Smooth muscle cell of the brain vasculature (primary cell): ENCODE measurements around the gene FEM1A.
"Not testable (repeated sequence)": the region's sequence is repeated elsewhere in the genome, so short reads cannot be mapped to it uniquely, and the experiment has no call there.

Experiments used
- DNase-seq: peaks from one replicate; pipeline ENCODE4 v3.0.0-alpha.2; 2012; ENCODE audit warnings: low read depth, low spot score

The FEM1A gene, protein sequence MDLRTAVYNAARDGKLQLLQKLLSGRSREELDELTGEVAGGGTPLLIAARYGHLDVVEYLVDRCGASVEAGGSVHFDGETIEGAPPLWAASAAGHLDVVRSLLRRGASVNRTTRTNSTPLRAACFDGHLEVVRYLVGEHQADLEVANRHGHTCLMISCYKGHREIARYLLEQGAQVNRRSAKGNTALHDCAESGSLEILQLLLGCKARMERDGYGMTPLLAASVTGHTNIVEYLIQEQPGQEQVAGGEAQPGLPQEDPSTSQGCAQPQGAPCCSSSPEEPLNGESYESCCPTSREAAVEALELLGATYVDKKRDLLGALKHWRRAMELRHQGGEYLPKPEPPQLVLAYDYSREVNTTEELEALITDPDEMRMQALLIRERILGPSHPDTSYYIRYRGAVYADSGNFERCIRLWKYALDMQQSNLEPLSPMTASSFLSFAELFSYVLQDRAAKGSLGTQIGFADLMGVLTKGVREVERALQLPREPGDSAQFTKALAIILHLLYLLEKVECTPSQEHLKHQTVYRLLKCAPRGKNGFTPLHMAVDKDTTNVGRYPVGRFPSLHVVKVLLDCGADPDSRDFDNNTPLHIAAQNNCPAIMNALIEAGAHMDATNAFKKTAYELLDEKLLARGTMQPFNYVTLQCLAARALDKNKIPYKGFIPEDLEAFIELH

DNA sequence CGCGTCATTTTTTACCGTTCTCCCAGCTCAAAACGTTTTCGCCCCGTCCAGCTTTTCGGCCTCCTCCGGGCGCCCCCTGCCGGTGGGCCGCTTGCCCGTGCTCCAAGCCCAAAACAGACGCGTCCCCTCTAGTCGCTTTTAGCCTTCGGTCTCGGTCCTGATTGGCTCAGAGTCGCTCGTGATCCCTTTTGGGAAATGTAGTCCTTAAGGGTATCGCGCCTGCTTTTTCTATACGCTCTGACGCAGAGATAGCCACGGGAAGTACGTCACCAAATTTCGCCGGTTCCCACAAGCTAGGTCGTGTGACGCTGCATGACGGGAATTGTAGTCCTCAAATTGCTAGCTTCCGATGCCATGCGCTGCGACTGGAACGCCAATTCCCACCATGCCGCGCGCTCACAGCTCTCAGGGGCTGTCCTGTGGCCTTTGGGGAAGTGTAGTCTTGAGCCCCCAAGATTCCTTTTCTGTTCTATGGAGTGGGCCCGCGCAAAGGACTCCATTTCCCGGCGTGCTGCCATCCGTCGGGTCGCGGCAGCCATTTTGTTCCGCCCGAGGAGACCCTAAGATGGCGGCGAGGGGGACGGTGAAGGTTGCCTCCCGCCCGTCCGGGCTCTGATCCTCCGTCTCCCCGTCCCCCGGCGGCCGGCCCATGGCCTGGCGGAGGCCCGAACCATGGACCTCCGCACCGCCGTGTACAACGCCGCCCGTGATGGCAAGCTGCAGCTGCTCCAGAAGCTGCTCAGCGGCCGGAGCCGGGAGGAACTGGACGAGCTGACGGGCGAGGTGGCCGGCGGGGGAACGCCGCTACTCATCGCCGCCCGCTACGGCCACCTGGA is at the start of gene FEM1A:
TSS of gene FEM1A (plus strand) at position 552 of the 836 bp plus-strand sequence. CDS start at position 673, 121 bp downstream.
- DNase-seq = peak; percentile 100

DNA sequence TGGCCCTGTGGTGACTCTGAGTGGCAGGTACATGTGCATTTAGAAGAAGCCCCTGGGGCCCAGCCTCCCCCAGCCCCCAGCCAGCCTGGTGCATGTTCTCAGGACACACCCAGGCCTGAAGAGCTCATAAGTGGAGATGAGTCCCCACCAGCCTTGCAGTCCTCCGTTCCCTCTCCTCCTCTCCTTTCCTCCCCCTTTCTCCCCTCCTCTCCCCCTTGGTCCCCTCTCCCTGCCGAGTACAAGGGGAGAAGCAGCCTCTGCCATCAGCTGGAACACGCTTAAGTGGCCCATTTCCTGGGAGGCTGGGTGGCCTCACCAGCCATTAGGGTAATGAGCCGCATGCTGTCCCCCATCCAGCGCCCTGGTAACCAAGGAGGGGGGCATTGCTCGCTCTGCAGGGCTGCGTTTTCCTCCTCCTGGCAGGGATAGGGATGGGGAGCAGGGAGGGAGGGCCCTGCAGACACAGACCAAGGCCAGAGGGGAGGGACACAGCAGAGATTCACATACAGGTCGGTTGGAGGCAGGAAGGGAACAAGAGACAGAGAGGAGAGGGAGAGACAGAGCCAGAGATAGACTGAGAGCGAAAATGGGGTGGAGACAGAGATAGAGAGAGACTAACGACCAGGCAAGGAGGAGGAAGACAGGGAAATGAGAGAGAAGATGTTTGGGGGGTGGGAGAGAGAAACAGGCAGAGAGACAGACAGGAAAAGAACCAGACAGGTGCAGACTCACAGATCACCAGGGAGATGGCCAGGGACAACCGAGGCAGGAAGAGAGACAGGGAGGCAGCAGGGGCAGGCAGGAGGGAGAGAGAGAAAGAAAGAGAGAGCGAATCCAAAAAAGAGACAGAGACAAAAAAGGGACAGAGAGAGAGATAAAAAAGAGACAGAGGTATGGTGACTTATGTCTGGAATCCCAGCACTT is 48.5 kb upstream of the FEM1A start:
- no peak for DNase-seq

DNA sequence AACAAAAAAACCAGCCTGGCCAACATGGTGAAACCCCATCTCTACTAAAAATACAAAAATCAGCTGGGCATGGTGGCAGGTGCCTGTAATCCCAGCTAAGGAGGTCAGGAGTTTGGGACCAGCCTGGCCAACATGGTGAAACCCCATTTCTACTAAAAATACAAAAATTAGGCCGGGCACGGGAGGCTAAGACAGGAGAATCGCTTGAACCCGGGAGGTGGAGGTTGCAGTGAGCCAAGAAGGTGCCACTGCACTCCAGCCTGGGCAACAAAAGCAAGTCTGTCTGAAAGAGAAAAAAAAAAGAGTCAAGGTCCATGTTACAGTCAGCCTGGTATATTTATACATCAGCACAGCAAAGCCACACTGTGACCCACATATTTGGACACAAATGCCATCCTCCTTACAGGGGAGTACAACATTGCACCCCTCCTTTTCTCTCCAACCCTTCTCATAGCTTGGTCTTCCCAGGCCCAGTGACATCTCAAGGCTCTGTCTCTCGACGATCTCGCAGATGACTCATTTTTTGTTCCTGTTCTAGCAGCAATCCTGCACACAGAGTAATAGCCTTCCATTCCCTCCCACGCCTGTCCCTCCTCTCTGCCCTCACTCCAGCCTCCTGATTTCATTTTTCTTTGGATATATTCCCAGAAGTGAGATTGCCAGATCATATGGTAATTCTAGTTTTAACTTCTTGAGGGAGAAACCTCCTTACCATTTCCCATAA is 46.9 kb upstream of the FEM1A start:
- DNase-seq = no peak

DNA sequence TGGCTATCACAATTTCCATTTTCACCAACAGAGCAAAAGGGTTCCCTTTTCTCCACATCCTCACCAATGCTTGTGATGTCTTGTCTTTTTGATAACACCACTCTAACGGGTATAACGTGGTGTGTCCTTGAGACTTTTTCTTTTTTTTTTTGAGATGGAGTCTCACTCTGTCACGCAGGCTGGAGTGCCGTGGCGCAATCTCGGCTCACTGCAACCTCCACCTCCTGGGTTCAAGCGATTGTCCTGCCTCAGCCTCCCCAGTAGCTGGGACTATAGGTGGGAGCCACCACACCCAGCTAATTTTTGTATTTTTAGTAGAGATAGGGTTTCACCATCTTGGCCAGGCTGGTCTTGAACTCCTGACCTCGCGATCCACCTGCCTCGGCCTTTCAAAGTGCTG is 46.4 kb upstream of the FEM1A start:
- not testable (repeated sequence) for DNase-seq

DNA sequence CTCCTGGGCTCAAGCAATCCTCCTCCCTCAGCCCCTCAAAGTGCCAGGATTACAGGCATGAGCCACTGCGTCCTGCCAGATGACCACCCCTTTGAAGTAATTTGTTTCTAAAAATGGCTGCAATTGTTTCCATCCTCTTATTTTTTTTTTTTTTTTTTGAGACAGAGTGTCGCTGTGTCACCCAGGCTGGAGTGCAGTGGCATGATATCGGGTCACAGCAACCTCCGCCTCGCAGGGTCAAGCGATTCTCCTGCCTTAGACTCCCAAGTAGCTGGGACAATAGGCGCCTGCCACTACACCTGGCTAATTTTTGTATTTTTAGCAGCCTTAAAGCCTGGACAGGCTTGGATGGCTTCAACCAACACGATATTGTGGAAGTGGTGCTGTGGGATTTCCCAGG is 45.5 kb upstream of the FEM1A start:
- DNase-seq = no peak

DNA sequence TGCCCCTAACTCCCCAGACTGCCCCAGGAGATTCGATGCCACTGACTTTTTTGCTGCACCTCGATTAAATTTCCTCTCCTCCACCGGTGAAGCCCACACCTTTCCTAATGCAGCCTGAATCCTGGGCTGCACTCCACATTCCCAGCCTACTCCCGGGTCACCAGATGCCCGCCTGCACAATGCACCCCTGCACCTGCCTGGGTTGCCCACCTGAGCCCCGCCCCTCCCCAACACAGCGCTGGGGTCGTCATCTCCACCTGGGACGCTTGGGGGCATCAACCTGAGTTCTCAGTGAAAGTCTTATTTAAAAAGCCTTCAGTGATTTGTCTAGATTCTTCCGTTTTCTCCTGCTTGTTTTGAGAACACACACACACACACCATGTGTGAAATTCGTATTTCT is 43.3 kb upstream of the FEM1A start:
- no peak for DNase-seq

DNA sequence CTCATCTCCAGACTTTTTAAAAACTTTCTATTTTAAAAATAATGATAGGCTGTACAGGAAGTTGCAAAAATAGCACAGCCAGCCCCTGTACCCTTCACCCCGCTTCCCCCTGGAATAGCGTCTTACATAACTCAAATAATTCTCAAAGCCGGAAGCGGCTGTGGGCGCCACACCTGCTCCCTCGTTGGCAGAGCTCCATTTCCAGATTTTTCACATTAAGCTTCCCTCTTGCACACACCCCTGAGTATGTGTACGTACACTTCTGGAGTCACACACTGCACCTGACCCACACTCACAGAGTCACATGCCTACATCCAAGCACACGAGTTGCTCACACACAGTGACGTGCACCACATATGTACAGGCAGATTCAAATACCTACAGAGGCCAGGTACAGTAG is 42.9 kb upstream of the FEM1A start:
- DNase-seq = no peak

DNA sequence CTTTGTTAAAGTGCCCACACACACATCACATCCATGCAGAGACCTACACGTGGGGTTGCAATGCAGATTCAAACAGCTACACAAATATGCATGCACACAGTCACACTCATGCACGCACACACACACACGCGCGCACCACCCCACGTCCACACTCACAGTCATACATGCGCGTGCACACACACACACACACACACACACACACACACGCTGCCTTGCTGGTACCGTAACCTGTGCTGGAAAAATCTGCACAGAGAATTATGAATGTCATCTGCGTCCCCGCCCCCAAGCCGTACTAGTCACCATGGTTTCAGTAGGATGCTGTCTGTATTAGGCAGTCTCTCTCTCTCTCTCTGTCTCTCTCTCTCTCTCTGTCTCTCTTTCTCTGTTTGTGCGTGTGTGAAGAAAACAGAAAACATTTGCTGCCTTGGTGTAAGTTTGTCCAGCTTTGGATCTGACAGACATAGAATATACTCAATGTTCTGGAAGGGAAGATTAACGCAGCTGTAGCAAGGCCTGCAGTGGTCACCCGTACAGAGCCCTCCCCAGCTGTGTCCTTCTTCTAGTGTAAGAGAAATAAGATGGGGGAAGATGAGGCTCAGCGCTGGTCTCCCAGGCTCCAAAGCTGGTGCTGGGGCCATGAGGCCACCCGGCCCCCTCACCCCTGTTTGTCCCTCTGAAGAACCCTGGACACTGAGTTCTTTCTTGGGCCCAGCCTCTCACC is 41.5 kb upstream of the FEM1A start:
- no peak for DNase-seq

DNA sequence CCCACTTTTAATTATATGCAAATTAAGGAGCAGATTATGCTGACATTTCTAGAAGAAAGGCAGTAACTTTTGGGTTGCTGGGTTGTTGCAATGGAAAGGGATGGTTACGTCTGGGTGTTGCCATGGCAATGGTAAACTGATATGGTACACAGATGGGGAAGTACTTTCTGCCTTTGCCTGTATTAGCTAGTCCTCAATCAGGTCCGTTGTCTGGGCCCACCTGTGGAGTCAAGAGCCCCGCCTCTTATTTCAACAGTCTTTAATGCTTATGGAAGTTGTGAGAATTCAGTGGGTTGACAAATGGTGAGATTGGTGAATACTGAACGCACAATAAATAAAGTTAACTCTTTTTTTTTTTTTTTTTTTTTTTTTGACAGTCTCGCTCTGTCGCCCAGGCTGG is 37.3 kb upstream of the FEM1A start:
- DNase-seq = no peak

DNA sequence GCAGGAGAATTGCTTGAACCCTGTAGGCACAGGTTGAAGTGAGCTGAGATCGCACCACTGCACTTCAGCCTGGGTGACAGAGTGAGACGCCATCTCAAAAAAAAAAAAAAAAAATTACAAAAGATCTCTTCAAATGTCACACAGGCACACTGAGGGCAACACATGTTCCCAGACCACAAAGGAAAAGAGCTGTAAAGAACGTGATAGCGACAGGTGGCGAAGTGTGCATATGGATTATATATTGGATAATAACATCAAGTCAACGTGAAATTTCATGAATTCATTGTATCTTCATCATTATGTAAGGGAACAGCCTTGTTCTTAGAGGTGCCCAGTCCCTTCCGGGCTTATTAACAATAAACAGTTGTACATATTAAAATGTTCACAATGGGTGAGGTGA is 36.1 kb upstream of the FEM1A start:
- no peak for DNase-seq

DNA sequence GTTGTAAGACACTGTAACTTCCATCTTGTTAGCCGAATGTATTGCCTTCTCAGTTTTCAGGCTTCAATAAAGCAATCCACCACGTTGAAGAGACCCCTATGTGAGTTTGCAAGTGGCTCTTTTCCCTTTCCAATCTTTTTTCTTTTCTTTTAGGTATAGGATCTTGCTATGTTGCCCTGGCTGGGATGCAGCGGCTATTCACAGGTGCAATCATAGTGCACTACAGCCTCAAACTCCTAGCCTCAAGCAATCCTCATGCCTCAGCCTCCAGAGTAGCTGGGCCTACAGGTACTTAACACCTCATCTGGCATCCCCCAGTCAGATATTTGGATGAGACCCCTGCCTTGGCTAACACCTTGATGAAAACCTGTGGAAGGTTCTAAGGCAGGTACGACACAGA is 33.5 kb upstream of the FEM1A start:
- DNase-seq = no peak

DNA sequence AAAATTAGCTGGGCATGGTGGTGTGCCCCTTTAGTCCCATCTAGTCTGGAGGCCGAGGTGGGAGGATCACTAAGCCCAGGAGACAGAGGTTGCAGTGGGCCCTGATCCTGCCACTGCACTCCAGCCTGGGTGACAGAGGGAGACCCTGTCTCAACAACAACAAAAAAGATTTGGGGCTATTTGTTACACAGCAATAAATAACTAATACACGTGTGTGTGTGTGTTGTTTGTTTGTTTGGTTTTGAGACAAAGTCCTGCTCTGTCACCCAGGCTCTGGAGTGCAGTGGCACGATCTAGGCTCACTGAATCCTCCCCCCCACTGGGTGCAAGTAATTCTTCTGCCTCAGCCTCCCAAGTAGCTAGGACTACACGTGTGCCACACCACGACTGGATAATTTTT is 32.9 kb upstream of the FEM1A start:
- DNase-seq = no peak

DNA sequence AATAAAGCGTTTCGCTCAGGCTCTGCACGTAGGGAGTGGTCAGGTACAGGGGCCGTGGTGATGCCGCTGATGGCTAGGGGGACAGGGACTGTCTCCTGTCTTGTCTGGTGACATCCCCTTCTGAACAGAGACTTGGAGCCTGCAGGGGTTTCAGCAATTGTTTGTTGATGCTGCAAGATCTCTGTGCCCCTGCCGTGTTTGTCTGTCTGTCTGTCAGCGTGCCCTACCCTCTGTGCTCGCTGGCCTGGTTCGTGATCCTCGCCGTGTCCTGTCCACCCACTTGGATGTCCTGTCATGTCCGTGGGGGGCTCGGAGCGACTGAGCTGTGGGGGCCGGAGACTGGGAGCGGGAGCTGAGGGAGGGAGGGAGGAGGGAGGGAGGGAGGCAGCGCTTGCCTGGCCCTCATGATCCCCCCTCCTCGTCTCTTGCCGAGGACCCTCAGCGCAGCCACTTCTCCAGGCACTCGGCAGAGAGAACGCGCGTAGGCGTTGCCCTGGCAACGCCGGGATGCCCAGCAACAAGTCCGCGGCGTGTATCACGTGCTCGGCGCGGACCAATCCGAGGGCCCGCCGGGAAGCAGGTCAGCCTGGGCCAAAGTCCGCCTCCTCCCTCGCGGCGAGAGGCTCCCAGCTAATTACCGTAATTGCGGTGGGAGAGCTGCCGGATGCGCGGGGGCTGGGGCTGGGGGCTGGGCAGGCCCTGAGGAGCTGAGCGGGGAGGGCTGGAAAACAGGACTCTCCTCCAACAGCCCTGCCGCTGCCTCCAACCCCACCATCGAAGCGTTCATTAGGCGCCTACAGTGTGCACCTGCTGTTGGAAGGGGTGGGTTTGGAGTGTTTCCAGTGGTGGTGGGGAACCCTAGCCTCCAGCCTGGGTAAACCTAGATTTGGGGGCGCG is 31.9 kb upstream of the FEM1A start:
- peak; percentile 40 for DNase-seq

DNA sequence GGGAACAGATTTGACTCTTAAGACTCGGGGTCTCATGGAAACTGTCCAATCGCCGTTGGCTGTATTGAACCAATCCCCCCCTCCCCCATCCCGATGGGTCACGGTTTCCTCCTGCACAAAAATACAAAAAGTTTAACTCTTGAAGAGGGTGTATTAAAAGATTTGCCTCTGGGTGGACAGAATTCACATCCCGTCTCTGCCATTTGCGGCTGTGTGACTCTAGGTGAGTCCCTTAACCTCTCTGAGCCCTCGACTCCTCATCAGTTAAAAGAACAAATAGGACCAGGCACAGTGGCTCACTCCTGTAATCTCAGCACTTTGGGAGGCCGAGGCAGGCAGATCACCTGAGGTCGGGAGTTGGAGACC is 31.3 kb upstream of the FEM1A start:
- DNase-seq = no peak

DNA sequence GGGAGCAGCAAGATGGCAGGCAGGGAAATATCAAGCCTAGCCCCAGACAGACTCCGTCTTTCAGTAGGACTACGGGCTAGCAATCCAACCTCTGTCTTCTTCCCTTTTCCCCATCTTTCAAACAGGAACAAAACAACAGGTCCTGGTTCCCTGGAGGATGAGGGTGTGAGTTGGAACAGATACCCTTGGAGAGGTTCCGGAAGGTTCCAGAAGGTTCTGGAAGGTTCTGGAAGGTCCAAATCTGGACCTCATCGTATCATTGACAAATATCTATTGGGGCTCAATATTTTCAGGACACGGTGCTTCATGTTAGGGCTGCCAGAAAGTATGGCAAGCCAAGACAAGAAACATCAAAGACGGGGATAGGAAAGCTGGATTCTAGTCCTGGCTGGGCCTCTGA is 28.5 kb upstream of the FEM1A start:
- no peak for DNase-seq

DNA sequence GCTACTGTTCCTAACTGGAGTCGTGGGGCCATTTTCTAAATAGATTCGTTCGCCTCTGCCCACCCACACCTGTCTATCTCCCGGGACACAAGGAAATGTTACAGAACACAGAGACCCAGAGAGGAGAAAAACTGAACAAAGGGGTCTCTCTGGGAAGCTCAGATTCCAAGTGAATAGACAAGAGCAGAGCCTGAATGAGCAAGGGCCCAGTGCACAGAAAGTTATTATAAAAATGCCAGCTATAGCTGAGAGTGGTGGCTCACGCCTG is 27.2 kb upstream of the FEM1A start:
- DNase-seq = no peak

DNA sequence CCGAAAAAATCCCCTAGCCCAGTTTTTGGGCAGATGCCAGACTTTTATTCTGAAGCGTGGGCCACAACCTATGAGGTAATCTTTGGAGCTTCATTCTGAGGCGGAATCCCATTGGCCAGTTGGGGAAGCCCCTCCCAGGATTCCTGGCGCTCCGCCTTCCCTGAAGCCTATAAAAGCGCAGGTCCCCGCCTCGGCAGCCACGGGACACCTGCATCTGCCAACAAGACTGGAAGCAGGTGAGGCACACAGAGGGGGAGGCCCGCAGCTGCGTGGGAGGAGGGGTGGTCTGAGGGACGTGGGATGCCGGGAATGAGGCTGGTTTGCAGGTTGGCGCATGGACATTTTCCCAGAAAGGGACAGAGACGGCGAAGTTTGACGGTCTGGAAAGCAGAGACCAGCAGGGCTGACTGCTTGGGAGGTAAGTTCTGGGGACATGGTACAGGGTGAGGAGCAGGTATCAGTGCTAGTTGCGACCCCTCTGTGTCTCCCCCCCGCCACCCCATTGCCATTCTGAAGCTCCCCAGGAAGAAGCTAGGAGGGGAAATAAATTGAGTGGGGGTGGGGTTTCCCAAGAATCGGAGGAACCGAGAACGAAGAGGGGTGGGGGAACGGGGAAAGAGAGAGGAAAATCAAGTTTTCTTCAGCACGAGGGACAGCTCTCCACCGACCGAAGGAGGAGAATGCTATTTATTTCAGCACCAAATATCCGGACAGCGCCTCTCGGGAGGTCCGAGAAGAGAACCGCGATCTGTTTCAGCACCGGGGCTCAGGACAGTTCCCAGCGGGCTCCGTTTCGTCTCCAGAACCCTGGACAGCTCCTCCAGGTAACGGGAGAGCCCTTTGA is 22.4 kb upstream of the FEM1A start:
- peak; percentile 67 for DNase-seq

DNA sequence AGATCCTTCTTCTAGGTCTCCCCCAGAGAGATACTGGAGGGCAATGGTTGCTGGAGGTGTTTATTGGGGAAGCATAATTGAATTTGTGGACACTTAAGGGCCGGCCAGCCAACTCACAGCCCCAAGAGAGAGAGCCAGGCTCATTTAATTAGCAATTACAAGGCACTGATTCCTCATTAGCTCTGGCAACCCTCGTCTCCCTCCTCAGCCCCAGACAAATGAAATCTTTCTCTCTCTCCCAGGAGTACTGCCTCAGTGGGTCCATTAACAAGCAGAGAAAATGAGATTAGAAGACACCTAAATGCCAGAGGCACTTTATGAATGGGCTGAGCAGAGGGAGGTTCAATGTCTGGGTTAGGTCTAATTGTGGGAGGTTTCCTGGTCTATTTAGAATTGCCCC is 19.0 kb upstream of the FEM1A start:
- DNase-seq = no peak
